HepG2 (cell line): ENCODE data around the gene FGFR4. TPM values are rescaled to one million over a fixed set of nuclear protein-coding genes. Genes with fewer than 3 reads are reported as not detected.
A peak's percentile ranks its signal among the peaks of the same experiment; 100 is the strongest.

Experiments
- ATAC-seq: fragments of 200-7000 bp; cut with Tn5 transposase; 3 replicates; pipeline ENCODE4 v1.9.1; 2020; ENCODE audit warnings: mild to moderate bottlenecking, moderate library complexity
- BruUV-seq: library from RNA; stranded (reverse); fragments of 400-500 nt; replicated peaks from 2 replicates; lab custom pipeline; 2021; lab: Mats Ljungman, UMichigan
- CTCF ChIA-PET: fragments of 300-600 bp; formaldehyde crosslinking; extraction: SDS; loops from one replicate; lab custom pipeline; 2021; ENCODE audit warnings: low total read pairs, inconsistent platforms, low intra/inter-chr PET ratio; lab: Yijun Ruan, JAX
- POLR2A ChIA-PET: fragments of 350-600 bp; sonication (Branson Sonifier 250); formaldehyde crosslinking; loops from one replicate; lab custom pipeline; 2020; ENCODE audit warnings: antibody characterized with exemption, inconsistent platforms; lab: Yijun Ruan, JAX
- DNase-seq: peaks from one replicate; pipeline ENCODE4 v3.0.0-alpha.2; 2015; ENCODE audit warnings: low spot score
- FAIRE-seq: peaks from 3 replicates; lab custom pipeline; 2011; peaks lifted over from hg19 to GRCh38; lab: Jason Lieb, UNC
- H2AFZ ChIP-seq: one replicate; pipeline ENCODE4 v1.6.1; 2011; ENCODE audit warnings: low read length, inconsistent platforms
- H3K27ac ChIP-seq: fragments of 300-600 bp; 3 replicates; pipeline ENCODE4 v1.8.0; 2011; ENCODE audit warnings: mixed run types, mild to moderate bottlenecking, mixed read lengths, low read length, inconsistent platforms; ENCODE audit not compliant: insufficient read depth; ENCODE audit errors: extremely low read length
- H3K27me3 ChIP-seq, 2 experiments: fragments of 200-600 bp in 1 of 2; 2 replicates in 1 of 2; 3 replicates in 1 of 2; pipeline versions ENCODE4 v1.6.0 to v1.8.0; 2011; ENCODE audit warnings: low read length in 2 of 2, mild to moderate bottlenecking in 2 of 2, moderate library complexity in 2 of 2, inconsistent platforms in 1 of 2; ENCODE audit not compliant: insufficient read depth in 2 of 2, control insufficient read depth in 1 of 2
- H3K36me3 ChIP-seq, 2 experiments: fragments of 200-600 bp in 1 of 2; replicated peaks in 1 of 2; 2 replicates in 1 of 2; 3 replicates in 1 of 2; pipeline versions ENCODE4 v1.5.1 to v1.8.0; 2011; ENCODE audit warnings: low read length in 2 of 2, inconsistent platforms in 1 of 2; ENCODE audit not compliant: insufficient read depth in 2 of 2, control insufficient read depth in 1 of 2
- H3K4me1 ChIP-seq: 2 replicates; pipeline ENCODE4 v1.5.1; 2012; ENCODE audit warnings: low read length, inconsistent platforms; ENCODE audit not compliant: insufficient read depth
- H3K4me2 ChIP-seq: 2 replicates; pipeline ENCODE4 v1.6.0; 2011; ENCODE audit warnings: low read depth, low read length, inconsistent platforms
- H3K4me3 ChIP-seq, 3 experiments: fragments of 200-600 bp in 1 of 3; sonication (generic), shearing (Covaris generic) in 1 of 3; replicated peaks in 1 of 3; 2 replicates each; pipeline ENCODE4 v1.5.1; 2011 to 2016; ENCODE audit warnings: low read length in 3 of 3, inconsistent platforms in 2 of 3, low read depth in 2 of 3, mild to moderate bottlenecking in 2 of 3, control low read depth in 1 of 3, mixed read lengths in 1 of 3; ENCODE audit not compliant: insufficient read depth in 1 of 3
- H3K79me2 ChIP-seq: one replicate; pipeline ENCODE4 v1.6.1; 2011; ENCODE audit warnings: low read length, inconsistent platforms; ENCODE audit not compliant: insufficient read depth
- H3K9ac ChIP-seq: 2 replicates; pipeline ENCODE4 v1.6.0; 2011; ENCODE audit warnings: mild to moderate bottlenecking, low read depth, low read length, inconsistent platforms; ENCODE audit not compliant: insufficient read depth
- H3K9me3 ChIP-seq: 2 replicates; pipeline ENCODE4 v1.5.1; 2012; ENCODE audit warnings: mild to moderate bottlenecking, low read length
- H4K20me1 ChIP-seq: 2 replicates; pipeline ENCODE4 v1.6.0; 2011; ENCODE audit warnings: inconsistent platforms, mild to moderate bottlenecking, low read length, moderate library complexity; ENCODE audit not compliant: insufficient read depth
- GZF1 ChIP-seq: sonication (generic); formaldehyde crosslinking; IDR thresholded peaks from 2 replicates; pipeline ENCODE4 v1.5.1; 2020; ENCODE audit warnings: mild to moderate bottlenecking, missing genetic modification reagents
- HIVEP1 ChIP-seq: sonication (generic); formaldehyde crosslinking; IDR thresholded peaks from 2 replicates; pipeline ENCODE4 v1.4.0; 2020; ENCODE audit warnings: mild to moderate bottlenecking, missing genetic modification reagents
- KDM5B ChIP-seq: sonication (generic); formaldehyde crosslinking; IDR thresholded peaks from 2 replicates; pipeline ENCODE4 v1.4.0; 2020; ENCODE audit warnings: missing genetic modification reagents, mild to moderate bottlenecking, borderline replicate concordance
- KLF13 ChIP-seq: sonication (generic); formaldehyde crosslinking; IDR thresholded peaks from 2 replicates; pipeline ENCODE4 v1.4.0; 2020; ENCODE audit warnings: mild to moderate bottlenecking, missing genetic modification reagents
- MZF1 ChIP-seq: sonication (generic); formaldehyde crosslinking; IDR thresholded peaks from 2 replicates; pipeline ENCODE4 v1.8.1; 2023; ENCODE audit warnings: mild to moderate bottlenecking, missing genetic modification reagents, borderline replicate concordance
- PHF20 ChIP-seq: sonication (generic); formaldehyde crosslinking; IDR thresholded peaks from 2 replicates; pipeline ENCODE4 v1.5.0; 2020; ENCODE audit warnings: mild to moderate bottlenecking, missing genetic modification reagents
- RAD21 ChIP-seq: fragments of 450-650 bp; formaldehyde crosslinking; IDR thresholded peaks from 2 replicates; pipeline ENCODE4 v1.5.0; 2020; ENCODE audit warnings: mild to moderate bottlenecking
- RXRA ChIP-seq: sonication (generic); formaldehyde crosslinking; IDR thresholded peaks from 2 replicates; pipeline ENCODE4 v1.5.1; 2020; ENCODE audit warnings: missing genetic modification reagents
- ZBTB38 ChIP-seq: sonication (generic); formaldehyde crosslinking; IDR thresholded peaks from 2 replicates; pipeline ENCODE4 v1.5.1; 2020; ENCODE audit warnings: mild to moderate bottlenecking, missing genetic modification reagents
- ZEB1 ChIP-seq: IDR thresholded peaks from 2 replicates; pipeline ENCODE4 v1.6.1; 2012; ENCODE audit warnings: mild to moderate bottlenecking, low read depth, inconsistent platforms; ENCODE audit not compliant: insufficient replicate concordance
- ZFP1 ChIP-seq: IDR thresholded peaks from 2 replicates; pipeline ENCODE4 v1.6.1; 2016
- ZKSCAN5 ChIP-seq: sonication (generic); formaldehyde crosslinking; IDR thresholded peaks from 2 replicates; pipeline ENCODE4 v1.5.1; 2020; ENCODE audit warnings: mild to moderate bottlenecking, missing genetic modification reagents
- ZNF20 ChIP-seq: sonication (generic); formaldehyde crosslinking; IDR thresholded peaks from 2 replicates; pipeline ENCODE4 v1.4.0; 2020; ENCODE audit warnings: mild to moderate bottlenecking, moderate library complexity, missing genetic modification reagents
- ZNF251 ChIP-seq: sonication (generic); formaldehyde crosslinking; IDR thresholded peaks from 2 replicates; pipeline ENCODE4 v1.9.0; 2021; ENCODE audit warnings: mild to moderate bottlenecking, missing genetic modification reagents
- ZNF629 ChIP-seq: sonication (generic); formaldehyde crosslinking; conservative IDR thresholded peaks from 2 replicates; pipeline ENCODE4 v1.5.0; 2020; ENCODE audit warnings: missing genetic modification reagents
- WGBS: methylation state at CpG from one replicate; pipeline ENCODE4 v1.1.6; 2017; ENCODE audit warnings: low lambda C conversion rate; 5-methylcytosine and 5-hydroxymethylcytosine counted together
- in situ Hi-C: cut with HindIII; loops from 2 replicates; pipeline ENCODE4 v1.10.0; 2017; ENCODE audit warnings: low pct_unique_long_range_greater_than_20kb; ENCODE audit not compliant: extremely low pct_ligation_motif_present
- intact Hi-C: fragments of 100-400 bp; cut with micrococcal nuclease; formaldehyde crosslinking; loops from one replicate; pipeline ENCODE4 v1.10.0; 2022; ENCODE audit not compliant: unreplicated experiment
- polyA plus RNA-seq, 8 experiments: library from polyadenylated mRNA; depleted of rRNA in 3 of 8; stranded (reverse) in 7 of 8; unstranded in 1 of 8; fragments of >200 nt; fragmentation: Illumina TruSeq in 4 of 8; extraction: Trizol in 4 of 8; gene quantifications; 2 replicates each; pipeline versions ENCODE4 v1.2.1 to v1.2.3, GENCODE V29; 2011 to 2016; ENCODE audit warnings: low read depth in 4 of 8, missing spikeins in 1 of 8, mixed read lengths in 1 of 8; ENCODE audit not compliant: insufficient read depth in 1 of 8
- total RNA-seq, 5 experiments: library from RNA; depleted of rRNA; stranded (reverse); fragments of >200 nt; fragmentation: Illumina TruSeq; extraction: Trizol; gene quantifications; 2 replicates each; pipeline ENCODE4 v1.2.3, GENCODE V29; 2016; ENCODE audit warnings: low read depth in 1 of 5
- TF ChIP-seq, protein P1 (sequence below): sonication (generic); formaldehyde crosslinking; IDR thresholded peaks from 2 replicates; pipeline ENCODE4 v1.4.0; 2020; ENCODE audit warnings: missing genetic modification reagents, borderline replicate concordance

Gene FGFR4
- total and polyA plus RNA-seq, 2 of the 13 experiments (the other 11 are each of a cell fraction or from before 2014, with no cell fraction given): 129 to 219 TPM

DNA sequence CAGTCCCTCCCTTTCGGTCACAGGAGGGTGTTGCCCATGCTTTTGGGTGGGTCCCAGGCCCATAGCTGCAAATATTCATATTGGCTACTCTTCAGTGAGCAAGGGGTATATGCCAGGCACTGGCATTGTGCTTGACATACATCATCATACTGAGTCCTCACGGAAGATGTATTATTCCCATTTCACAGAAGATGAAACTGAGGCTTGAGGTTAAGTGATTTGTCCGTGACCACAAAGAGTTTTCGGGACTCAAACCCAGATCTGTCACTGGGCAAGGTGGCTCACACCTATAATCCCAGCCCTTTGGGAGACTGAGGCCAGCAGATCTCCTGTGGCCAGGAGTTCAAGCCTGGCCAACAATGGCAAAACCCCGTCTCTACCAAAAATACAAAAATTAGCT, 6.5 kb upstream of the FGFR4 start:
- CTCF ChIA-PET: no interaction called here
- 97% methylated on average over 5 of the region's 5 CpGs for WGBS
- H3K9ac ChIP-seq: no peak overlapping the region

DNA sequence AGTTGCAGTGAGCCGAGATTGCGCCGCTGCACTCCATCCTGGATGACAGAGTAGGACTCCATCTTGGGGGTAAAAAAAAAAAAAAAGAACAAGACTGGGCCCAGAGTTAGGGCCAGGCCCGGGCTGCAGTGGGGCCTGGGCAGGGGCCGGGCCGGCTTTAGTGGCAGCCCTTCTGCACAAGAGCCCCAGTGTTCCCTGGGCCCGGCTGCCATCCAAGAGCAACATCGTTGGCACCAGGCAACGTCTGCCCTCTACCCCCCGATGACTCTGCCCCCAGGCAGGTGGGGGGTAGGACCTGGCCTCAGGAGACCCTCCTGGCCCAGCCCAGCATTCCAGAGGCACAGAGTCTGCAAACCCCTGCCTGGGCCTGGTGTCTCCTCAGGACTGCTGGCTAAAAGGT, 4.9 kb upstream of the FGFR4 start:
- Histone ChIP-seq H3K9ac (no peak overlapping the region), H4K20me1 (no peaks in the 10 kb centered on the region), H3K27ac (no peak overlapping the region), H3K4me1 (peaks cover 39% of the 10 kb centered on the region), H3K9me3 (no peaks in the 10 kb centered on the region), H2AFZ (no peak overlapping the region), H3K79me2 (no peaks in the 10 kb centered on the region), H3K4me3 (no peak overlapping the region), H3K27me3 (no peaks in the 10 kb centered on the region), H3K4me2 (no peak overlapping the region), H3K36me3 (no peaks in the 10 kb centered on the region)
- ChIA-PET CTCF (no interaction called here), POLR2A (no interaction called here)
- in situ Hi-C loops: no loop called here
- TF ChIP-seq MZF1 (CRISPR knock-in tag): no peak
- no peak for TF ChIP-seq PHF20 (CRISPR knock-in tag)
- no peak for TF ChIP-seq ZKSCAN5
- TF ChIP-seq GZF1 (CRISPR knock-in tag): no peak
- TF ChIP-seq ZEB1: no peak
- no peak for TF ChIP-seq ZBTB38
- TF ChIP-seq, protein P1, sequence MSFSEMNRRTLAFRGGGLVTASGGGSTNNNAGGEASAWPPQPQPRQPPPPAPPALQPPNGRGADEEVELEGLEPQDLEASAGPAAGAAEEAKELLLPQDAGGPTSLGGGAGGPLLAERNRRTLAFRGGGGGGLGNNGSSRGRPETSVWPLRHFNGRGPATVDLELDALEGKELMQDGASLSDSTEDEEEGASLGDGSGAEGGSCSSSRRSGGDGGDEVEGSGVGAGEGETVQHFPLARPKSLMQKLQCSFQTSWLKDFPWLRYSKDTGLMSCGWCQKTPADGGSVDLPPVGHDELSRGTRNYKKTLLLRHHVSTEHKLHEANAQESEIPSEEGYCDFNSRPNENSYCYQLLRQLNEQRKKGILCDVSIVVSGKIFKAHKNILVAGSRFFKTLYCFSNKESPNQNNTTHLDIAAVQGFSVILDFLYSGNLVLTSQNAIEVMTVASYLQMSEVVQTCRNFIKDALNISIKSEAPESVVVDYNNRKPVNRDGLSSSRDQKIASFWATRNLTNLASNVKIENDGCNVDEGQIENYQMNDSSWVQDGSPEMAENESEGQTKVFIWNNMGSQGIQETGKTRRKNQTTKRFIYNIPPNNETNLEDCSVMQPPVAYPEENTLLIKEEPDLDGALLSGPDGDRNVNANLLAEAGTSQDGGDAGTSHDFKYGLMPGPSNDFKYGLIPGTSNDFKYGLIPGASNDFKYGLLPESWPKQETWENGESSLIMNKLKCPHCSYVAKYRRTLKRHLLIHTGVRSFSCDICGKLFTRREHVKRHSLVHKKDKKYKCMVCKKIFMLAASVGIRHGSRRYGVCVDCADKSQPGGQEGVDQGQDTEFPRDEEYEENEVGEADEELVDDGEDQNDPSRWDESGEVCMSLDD: no peak
- no peak for TF ChIP-seq ZFP1 (CRISPR knock-in tag)
- TF ChIP-seq KLF13 (CRISPR knock-in tag): no peak
- TF ChIP-seq RXRA (CRISPR knock-in tag): no peak
- no peak for TF ChIP-seq RAD21
- no peak for TF ChIP-seq HIVEP1 (CRISPR knock-in tag)
- FAIRE-seq (no peak), ATAC-seq (no peak), DNase-seq (no peak)
- intact Hi-C loops: no loop called here
- BruUV-seq: no TSS peak
- WGBS: 94% methylated on average over 8 of the region's 10 CpGs

More for the DNA sequence above, 6.5 kb upstream of the FGFR4 start:
- Histone ChIP-seq H3K27ac (no peak overlapping the region), H3K4me3 (no peak overlapping the region), H2AFZ (no peak overlapping the region), H3K27me3 (no peaks in the 10 kb centered on the region), H4K20me1 (no peaks in the 10 kb centered on the region), H3K4me1 (peaks cover 26% of the 10 kb centered on the region), H3K4me2 (no peak overlapping the region), H3K36me3 (no peaks in the 10 kb centered on the region)
- intact Hi-C loops: no loop called here
- in situ Hi-C loops: no loop called here
- BruUV-seq: no TSS peak
- no peak for DNase-seq
- POLR2A ChIA-PET: no interaction called here
- no peak for ATAC-seq
- no peak for FAIRE-seq
- no peak for TF ChIP-seq ZNF20
- no peak for TF ChIP-seq ZNF251 (CRISPR knock-in tag)
- TF ChIP-seq KDM5B (CRISPR knock-in tag): no peak
- peak; percentile 89 for TF ChIP-seq ZNF629 (CRISPR knock-in tag)
- TF ChIP-seq, all 625 proteins: peak for 1
- H3K79me2 ChIP-seq: no peaks in the 10 kb centered on the region
- H3K9me3 ChIP-seq: no peaks in the 10 kb centered on the region
